ENCODE data around the gene CCDC88C. TPM values are rescaled to one million over a fixed set of nuclear protein-coding genes. Genes with fewer than 3 reads are reported as not detected.
A peak's percentile ranks its signal among the peaks of the same experiment; 100 is the strongest.

CCDC88C gene
- total and polyA plus RNA-seq, 12 donors, result 2.2 to 8.4 (median 4.9) TPM

DNA sequence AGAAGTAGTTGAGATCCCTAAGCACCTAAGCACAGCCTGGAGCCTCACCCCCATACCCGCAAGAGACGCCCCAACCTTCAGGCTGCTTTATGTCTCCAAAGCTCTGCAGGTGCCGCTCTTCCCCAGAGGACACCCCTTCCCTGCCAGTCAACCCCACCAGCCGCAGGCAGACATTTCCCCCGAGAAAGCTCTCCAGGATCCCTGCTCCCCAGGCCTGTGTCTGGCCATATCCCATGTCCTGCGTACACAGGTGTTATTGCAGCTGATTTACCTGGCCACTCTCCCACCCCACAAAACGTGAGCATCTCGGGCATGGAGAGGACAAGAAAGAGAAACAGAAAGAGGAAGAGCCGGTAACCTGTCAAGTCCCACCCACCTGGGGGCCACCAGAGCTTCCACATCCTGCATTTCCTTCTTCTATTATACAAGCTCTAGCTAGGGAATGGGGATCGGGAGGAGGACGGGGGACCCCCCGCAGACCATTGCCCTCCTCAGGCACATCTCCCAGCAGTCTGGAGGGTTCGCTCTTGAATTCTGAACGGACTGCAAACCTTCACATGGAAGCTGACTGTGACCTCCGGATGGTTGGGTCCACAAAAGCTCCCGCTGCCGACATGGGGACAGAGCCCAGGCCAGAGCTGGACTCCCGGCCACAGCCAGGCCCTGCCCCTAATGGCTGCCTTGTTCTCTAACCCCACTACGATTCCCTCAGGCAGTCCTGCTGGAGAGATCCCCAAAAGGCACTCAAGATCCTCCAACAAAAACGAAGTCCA is 17.6 kb downstream of the CCDC88C start:
- H3K4me3 ChIP-seq, result peak overlapping the region in 4 of 10 donors; percentile 5 to 48 (median 14)
- TF ChIP-seq, protein P1, sequence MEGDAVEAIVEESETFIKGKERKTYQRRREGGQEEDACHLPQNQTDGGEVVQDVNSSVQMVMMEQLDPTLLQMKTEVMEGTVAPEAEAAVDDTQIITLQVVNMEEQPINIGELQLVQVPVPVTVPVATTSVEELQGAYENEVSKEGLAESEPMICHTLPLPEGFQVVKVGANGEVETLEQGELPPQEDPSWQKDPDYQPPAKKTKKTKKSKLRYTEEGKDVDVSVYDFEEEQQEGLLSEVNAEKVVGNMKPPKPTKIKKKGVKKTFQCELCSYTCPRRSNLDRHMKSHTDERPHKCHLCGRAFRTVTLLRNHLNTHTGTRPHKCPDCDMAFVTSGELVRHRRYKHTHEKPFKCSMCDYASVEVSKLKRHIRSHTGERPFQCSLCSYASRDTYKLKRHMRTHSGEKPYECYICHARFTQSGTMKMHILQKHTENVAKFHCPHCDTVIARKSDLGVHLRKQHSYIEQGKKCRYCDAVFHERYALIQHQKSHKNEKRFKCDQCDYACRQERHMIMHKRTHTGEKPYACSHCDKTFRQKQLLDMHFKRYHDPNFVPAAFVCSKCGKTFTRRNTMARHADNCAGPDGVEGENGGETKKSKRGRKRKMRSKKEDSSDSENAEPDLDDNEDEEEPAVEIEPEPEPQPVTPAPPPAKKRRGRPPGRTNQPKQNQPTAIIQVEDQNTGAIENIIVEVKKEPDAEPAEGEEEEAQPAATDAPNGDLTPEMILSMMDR (IDR thresholded peaks at IDR 0.05), result no peak
- WGBS, 2 donors, result 60 to 63% methylated on average over 20 of the region's 20 CpGs
- H3K27me3 ChIP-seq, result peaks cover 0 to 27% (median 4%) of the 10 kb centered on the region in 7 donors
- ATAC-seq (no peak), DNase-seq (no peak)
- peaks cover 3 to 91% (median 55%) of the 10 kb centered on the region in 9 donors for H3K4me1 ChIP-seq
- intact Hi-C loops (cut with DNase I), result no loop called here
- H3K27ac ChIP-seq, result peak overlapping the region in 6 of 10 donors; percentile 28 to 67 (median 50)
- no peaks in the 10 kb centered on the region for H3K9me3 ChIP-seq
- no peaks in the 10 kb centered on the region for H3K36me3 ChIP-seq

- peak overlapping the region in 1 of 10 donors; percentile 67 for H3K27ac ChIP-seq
- intact Hi-C loops (cut with DNase I), result no loop called here
- no peaks in the 10 kb centered on the region for H3K9me3 ChIP-seq
- peaks cover 0 to 37% (median 7%) of the 10 kb centered on the region in 7 donors for H3K27me3 ChIP-seq
- H3K36me3 ChIP-seq, result no peaks in the 10 kb centered on the region
- H3K4me3 ChIP-seq, result no peak overlapping the region
- ATAC-seq, result no peak
- 70 to 80% methylated on average over 6 of the region's 6 CpGs for WGBS, 2 donors
- TF ChIP-seq, protein P1 (IDR thresholded peaks at IDR 0.05), result no peak
- peaks cover 3 to 97% (median 55%) of the 10 kb centered on the region in 9 donors for H3K4me1 ChIP-seq
- DNase-seq, result no peak
Observed at GRCh38 chr14:91398707-91399106, 18.9 kb downstream of the CCDC88C start.

DNA sequence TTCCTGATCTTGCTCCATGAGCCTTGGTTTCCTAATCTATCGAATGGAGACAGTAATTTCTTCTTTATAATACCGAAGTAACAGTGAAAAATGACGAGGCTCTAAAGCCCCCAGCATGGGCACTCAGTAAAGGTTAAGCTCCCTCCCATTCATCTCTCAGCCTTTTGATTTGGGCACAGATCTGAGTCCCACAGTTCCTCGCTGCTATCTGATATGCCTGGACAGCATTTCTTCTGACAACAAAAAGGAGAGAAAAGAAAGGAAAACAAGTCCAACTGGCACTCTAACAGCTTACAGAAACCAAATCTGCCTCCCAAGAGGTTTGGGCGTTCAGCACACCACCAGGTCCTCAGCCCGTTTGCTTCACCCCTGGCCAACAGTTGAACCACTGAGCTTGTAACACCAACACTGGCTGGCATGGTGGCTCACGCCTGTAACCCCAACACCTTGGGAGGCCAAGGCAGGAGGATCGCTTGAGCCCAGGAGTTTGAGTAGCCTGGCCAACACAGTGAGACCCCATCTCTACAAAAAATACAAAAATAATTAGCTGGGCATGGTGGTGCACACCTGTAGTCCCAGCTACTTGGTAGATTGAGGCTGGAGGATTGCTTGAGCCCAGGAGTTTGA is 19.5 kb downstream of the CCDC88C start:
- Histone ChIP-seq H3K4me1 (peaks cover 3 to 97% (median 53%) of the 10 kb centered on the region in 9 donors), H3K36me3 (no peaks in the 10 kb centered on the region), H3K27me3 (peaks cover 0 to 37% (median 7%) of the 10 kb centered on the region in 7 donors), H3K4me3 (peak overlapping the region in 1 of 10 donors; percentile 30), H3K27ac (peak overlapping the region in 2 of 10 donors; percentile 12 to 67), H3K9me3 (no peaks in the 10 kb centered on the region)
- intact Hi-C loops (cut with DNase I), result no loop called here
- ATAC-seq, result no peak
- TF ChIP-seq, protein P1 (IDR thresholded peaks at IDR 0.05), result no peak
- DNase-seq, result no peak
- WGBS, 2 donors, result 75% methylated on average over 8 of the region's 8 CpGs

GRCh38 chr14:91396959-91397815 is 20.4 kb downstream of the CCDC88C start:
- no peaks in the 10 kb centered on the region for H3K36me3 ChIP-seq
- intact Hi-C loops (cut with DNase I), result no loop called here
- H3K4me1 ChIP-seq, result peaks cover 3 to 97% (median 50%) of the 10 kb centered on the region in 9 donors
- H3K4me3 ChIP-seq, result peak overlapping the region in 1 of 10 donors; percentile 30
- DNase-seq, result no peak
- peak overlapping the region in 2 of 10 donors; percentile 12 to 67 for H3K27ac ChIP-seq
- peaks cover 0 to 38% (median 7%) of the 10 kb centered on the region in 7 donors for H3K27me3 ChIP-seq
- WGBS, 2 donors, result 41 to 44% methylated on average over 15 of the region's 15 CpGs
- TF ChIP-seq, protein P1 (IDR thresholded peaks at IDR 0.05), result no peak
- ATAC-seq, result peak in 6 of 8 donors; percentile 46 to 65 (median 54)
- H3K9me3 ChIP-seq, result no peaks in the 10 kb centered on the region

Data from heart right ventricle (tissue), 16 donors.